Brain microvascular endothelial cell (primary cell): ENCODE data around the gene TCF25.

Experiments
- DNase-seq: peaks from one replicate; pipeline ENCODE4 v3.0.0-alpha.2; 2020
- H3K27ac ChIP-seq: fragments of 250-450 bp; sonication (Bioruptor Pico); 2 replicates; pipeline ENCODE4 v1.5.1; 2020; ENCODE audit warnings: mild to moderate bottlenecking, moderate library complexity
- H3K27me3 ChIP-seq: fragments of 250-450 bp; sonication (Bioruptor Pico); replicated peaks from 2 replicates; pipeline ENCODE4 v1.5.1; 2020; ENCODE audit warnings: mild to moderate bottlenecking
- H3K36me3 ChIP-seq: fragments of 250-450 bp; sonication (Bioruptor Pico); replicated peaks from 2 replicates; pipeline ENCODE4 v1.5.1; 2020; ENCODE audit warnings: mild to moderate bottlenecking
- H3K4me3 ChIP-seq: 2 replicates; pipeline ENCODE4 v1.5.1; 2011; ENCODE audit warnings: low read depth, mild to moderate bottlenecking, control low read depth, low read length, moderate library complexity
- in situ Hi-C: cut with HindIII; loops from 2 replicates; pipeline ENCODE4 v1.10.0; 2017; ENCODE audit warnings: low sequenced_read_pairs, low pct_ligation_motif_present
- TF ChIP-seq, protein P1 (sequence below): IDR thresholded peaks from 2 replicates; pipeline ENCODE4 v1.5.1; 2011; ENCODE audit warnings: low read depth, mild to moderate bottlenecking, moderate library complexity, low read length, control low read depth, inconsistent platforms; ENCODE audit errors: missing control alignments

Gene TCF25

GRCh38 chr16:89919535-89920406, 46.4 kb downstream of the TCF25 start:
- Histone ChIP-seq H3K27ac (no peak overlapping the region), H3K36me3 (no peaks in the 10 kb centered on the region)
- TF ChIP-seq, protein P1, sequence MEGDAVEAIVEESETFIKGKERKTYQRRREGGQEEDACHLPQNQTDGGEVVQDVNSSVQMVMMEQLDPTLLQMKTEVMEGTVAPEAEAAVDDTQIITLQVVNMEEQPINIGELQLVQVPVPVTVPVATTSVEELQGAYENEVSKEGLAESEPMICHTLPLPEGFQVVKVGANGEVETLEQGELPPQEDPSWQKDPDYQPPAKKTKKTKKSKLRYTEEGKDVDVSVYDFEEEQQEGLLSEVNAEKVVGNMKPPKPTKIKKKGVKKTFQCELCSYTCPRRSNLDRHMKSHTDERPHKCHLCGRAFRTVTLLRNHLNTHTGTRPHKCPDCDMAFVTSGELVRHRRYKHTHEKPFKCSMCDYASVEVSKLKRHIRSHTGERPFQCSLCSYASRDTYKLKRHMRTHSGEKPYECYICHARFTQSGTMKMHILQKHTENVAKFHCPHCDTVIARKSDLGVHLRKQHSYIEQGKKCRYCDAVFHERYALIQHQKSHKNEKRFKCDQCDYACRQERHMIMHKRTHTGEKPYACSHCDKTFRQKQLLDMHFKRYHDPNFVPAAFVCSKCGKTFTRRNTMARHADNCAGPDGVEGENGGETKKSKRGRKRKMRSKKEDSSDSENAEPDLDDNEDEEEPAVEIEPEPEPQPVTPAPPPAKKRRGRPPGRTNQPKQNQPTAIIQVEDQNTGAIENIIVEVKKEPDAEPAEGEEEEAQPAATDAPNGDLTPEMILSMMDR, result no peak

GRCh38 chr16:89920723-89921122, 47.3 kb downstream of the TCF25 start:
- TF ChIP-seq, protein P1, result no peak
- in situ Hi-C loops, result no loop called here
- Histone ChIP-seq H3K36me3 (no peaks in the 10 kb centered on the region), H3K4me3 (no peak overlapping the region), H3K27me3 (no peaks in the 10 kb centered on the region), H3K27ac (peak overlapping the region; percentile 98)
- no peak for DNase-seq

More at GRCh38 chr16:89919535-89920406, 46.4 kb downstream of the TCF25 start:
- Histone ChIP-seq H3K27me3 (no peaks in the 10 kb centered on the region), H3K4me3 (no peak overlapping the region)
- in situ Hi-C loops, result no loop called here
- no peak for DNase-seq

DNA sequence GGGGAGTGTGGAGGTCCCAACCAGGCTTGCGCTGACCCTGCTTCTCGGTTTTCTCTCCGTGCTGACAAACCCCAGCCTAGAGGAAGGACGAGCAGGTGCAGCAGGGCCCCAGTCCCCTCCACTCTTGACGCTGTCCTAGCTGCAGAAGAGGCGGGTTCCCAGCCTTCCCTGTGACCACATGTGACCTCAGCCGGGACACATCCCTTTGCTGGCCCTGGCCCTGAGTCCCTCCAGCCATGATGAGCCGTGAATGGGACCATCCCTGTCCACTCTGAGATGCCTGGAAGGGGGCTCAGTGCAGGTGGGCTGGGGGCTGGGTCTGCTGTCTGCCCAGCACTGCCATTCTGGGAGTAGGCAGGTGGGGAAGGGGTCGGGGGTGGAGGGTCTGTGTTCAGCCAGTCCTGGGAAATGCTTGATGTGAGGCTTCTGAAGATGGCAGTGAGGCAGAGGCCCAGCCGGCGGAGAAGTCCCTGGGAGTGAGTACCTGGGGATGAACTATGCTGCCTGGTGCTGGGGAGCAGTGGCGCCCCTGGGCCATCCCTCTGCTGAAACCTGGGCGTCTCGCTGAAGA, 47.8 kb downstream of the TCF25 start:
- DNase-seq, result no peak

DNA sequence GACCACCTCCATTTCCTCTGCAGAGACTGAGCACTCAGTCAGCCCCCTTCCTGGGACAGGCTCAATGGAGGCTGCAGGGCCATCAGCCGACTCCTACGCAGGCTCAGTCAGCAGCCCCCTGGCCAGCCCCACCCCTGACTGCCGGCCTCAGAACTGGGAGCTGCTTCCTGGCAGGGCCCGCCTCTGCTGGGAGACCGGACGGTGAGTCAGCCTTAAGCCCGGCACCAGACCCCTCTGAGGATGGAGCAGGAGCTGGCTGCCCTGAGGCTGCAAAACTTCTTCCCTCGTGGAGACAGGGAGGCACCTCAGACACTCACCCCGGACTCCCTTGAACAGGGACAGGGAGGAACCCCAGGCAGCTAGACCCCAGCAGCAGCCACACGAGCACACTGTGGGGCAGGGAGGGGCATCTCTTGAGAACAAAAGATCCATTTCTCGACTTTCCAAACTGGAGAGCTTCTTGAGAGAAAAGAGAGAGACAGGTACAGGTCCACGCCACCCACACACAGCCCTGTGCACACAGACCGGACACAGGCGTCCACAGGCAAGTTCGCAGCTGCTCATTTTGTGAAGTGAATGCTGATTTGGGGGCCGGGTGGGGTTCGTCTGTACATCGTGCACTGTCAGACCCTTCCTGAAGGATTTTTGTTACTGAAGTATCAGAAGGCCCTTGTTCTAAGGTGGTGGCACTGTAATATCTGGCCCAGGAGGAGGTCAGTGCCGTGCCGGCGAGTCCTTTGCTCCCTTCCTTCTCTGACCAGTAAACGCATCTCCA, 48.5 kb downstream of the TCF25 start:
- Histone ChIP-seq H3K4me3 (peak overlapping the region; percentile 72), H3K27ac (peak overlapping the region; percentile 98)

More for the DNA sequence above, 47.8 kb downstream of the TCF25 start:
- Histone ChIP-seq H3K27me3 (no peaks in the 10 kb centered on the region), H3K36me3 (no peaks in the 10 kb centered on the region), H3K27ac (peak overlapping the region; percentile 98), H3K4me3 (peak overlapping the region; percentile 26)
- in situ Hi-C loops, result no loop called here
- TF ChIP-seq, protein P1, result no peak

DNA sequence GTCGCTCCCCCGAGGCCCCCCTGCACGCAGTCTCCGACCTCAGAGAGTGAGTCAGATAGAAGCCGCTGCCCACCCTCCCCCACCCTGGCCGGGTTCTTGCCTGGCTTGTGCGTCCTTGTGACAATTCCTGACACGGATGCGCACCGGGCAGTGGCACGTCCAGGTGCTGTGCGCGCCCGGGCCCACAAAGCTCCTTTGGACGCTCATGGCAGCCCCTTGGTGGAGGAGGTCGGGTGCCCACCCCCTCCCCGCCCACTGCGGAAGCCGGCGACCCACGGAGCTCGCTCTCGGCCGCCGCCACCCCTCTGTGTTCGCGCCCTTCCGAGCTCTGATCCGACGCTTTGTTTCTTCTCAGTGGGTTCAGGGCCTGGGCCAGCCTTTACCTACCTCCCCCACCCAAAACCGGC, 49.1 kb downstream of the TCF25 start:
- Histone ChIP-seq H3K4me3 (peak overlapping the region; percentile 72), H3K27ac (peak overlapping the region; percentile 98), H3K36me3 (no peaks in the 10 kb centered on the region), H3K27me3 (no peaks in the 10 kb centered on the region)
- DNase-seq, result peak; percentile 98
- in situ Hi-C loops, result no loop called here
- TF ChIP-seq, protein P1, result no peak

More for the DNA sequence above, 48.5 kb downstream of the TCF25 start:
- Histone ChIP-seq H3K36me3 (no peaks in the 10 kb centered on the region), H3K27me3 (no peaks in the 10 kb centered on the region)
- DNase-seq, result peak; percentile 93
- in situ Hi-C loops, result no loop called here
- TF ChIP-seq, protein P1, result no peak
